Measurements from ENCODE around the gene DIS3.
A peak's percentile ranks its signal among the peaks of the same experiment; 100 is the strongest.
"Not testable (repeated sequence)": the region's sequence is repeated elsewhere in the genome, so short reads cannot be mapped to it uniquely, and the experiment has no call there.

The DIS3 gene

DNA sequence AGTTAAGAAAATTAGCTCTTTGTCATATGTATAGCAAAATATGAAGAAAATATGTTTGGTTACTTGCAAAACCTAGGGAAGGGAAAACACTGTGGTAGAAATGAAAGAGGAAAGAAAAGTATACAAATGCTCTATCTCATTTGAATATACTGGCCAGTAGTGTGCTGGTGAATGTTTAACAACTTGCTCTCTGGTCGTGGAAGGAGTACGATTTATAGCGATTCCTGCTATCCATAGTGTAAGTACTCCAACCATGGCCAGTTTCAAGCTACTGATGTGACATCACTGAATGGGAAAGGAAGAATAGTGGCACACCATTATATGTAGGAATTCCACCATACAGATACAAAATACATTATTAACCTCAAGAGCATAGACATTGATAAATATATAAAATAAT lies 44.7 kb downstream of the DIS3 start:
- DNase-seq: no peak

DNA sequence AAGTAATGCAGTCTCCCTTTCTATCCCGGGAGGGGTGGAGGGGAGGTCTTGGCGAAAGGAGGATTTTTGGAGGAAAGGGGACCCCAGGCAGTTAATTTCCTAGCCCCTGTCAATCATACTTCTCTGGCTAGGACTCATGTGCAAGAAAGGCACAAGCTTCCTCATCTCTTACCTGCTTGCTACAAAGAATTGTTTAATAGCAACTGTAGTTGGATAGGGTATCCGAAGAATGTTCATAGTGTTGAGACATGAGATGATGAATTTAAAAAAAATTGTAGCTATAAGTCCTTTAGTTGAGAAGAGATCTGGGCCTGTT lies 53.5 kb downstream of the DIS3 start:
- no peak for DNase-seq

DNA sequence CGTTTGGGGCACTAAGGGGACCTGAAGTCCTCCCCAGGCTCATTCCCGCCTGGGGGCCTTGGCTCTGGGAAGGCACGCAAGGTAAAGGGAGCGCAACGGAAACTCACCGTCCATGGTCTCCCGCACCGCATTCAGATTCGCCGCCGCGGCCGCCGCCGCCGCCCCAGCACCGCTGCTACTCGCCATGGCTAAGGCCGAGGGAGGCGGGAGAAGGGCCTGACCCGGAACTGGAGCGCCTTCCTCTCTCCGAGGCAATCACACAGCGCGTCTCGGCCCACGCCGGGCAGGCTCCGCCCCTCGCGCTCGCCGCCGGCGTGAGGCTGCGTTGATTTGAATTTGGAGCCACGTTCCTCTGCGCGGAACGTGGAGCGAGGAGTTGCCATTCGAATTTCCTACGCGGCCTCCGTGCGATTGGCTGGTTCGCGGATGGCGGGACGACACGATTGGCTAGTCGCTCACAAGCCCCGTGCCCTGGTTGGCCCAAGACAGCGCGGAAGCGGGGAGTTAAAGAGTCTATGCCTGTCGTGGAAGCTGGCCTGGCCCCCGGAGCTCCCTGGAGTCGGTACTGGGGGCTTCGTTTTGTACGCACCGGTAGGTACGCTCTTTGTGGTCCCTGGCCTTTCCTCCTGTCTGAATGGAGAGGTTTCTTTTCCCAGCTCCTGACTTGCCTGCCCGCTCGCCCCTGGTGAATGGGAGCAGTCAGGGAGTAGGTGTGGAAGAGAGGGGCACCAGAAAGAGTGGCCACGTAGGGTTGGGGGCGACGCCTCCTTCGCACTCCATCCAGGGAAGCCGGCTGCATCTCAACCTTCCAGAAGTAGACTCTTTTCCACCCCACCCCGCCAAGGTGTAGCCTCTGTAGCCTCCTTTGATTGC lies 54.0 kb downstream of the DIS3 start, which contains the start of the genes BORA and MZT1:
Gene BORA (plus strand): TSS at position 507 of the 873 bp plus-strand sequence. CDS start 1,018 bp downstream, outside the sequence.
Gene MZT1 (minus strand): TSS at position 213 of the 873 bp plus-strand sequence. CDS start 27 bp downstream, at position 186.
- DNase-seq: peak; percentile 89 to 95 (median 93)

DNA sequence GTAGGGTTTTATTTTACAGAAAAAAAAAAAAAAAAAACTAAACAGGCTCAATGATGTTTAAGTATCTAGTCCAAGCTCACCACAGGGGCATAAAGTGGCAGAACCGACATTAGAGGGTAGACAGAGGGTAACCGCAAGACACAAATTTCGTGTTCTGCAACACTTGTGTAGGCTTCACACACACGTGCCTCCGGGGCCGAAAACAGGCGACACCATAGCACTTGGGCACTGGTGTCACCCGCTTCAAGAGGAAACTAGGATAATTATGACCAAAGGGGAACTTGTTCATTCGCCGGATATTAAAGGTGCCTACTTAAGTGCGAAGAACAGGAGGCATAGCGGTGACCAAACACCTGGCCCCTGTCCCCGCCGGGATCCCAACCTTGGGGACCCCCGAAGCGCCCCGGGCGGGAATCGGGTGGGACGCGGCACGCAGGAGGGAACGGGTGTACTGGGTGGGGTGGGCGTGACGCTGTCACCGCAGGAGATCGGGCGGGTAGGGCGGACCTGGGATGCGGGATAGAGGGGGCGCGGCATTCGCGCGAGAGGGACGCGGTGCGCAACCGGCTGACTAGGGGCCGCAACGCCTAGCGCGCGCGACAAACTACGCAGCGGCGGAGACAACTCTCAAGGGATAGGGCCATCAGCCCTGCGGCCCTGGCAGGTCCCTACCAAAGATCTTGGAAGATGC lies 54.8 kb downstream of the DIS3 start:
- DNase-seq: peak in 4 of 6 experiments; percentile 24 to 51 (median 41)

DNA sequence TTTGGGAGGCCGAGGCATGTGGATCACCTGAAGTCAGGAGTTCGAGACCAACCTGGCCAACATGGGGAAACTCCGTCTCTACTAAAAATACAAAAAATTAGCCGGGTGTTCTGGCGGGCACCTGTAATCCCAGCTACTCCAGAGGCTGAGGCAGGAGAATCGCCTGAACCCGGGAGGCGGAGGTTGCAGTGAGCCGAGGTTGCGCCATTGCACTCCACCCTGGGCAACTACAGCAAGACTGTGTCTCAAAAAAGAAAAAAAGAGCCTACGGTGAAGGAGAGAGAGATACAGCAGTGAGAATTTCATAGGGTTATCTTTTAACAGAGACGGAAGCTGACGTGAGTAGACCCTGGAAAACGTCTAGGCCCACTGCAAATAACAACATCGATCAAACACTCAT lies 55.5 kb downstream of the DIS3 start:
- not testable (repeated sequence) for DNase-seq

DNA sequence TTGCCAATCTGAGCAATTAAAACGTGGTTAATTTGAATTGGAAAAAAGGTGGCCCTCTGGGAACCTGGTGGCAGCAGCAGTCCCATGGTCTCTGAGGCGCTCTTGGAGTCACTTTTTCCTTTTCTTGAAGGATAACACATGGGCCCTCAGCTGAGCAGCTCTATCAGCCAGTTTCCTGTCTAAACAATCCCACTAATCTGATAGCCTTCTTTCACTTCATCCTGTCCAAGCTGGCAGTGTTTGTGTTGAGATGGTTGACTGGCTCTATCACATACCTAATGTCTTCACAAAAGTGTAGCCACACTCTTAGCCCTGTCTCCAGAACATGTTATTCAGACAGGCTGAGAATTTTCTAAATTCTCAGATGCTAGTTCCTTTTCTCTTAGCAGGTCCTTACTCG lies 64.9 kb downstream of the DIS3 start:
- no peak for DNase-seq
